Measurements from ENCODE around the gene TEPSIN.

- TF ChIP-seq CTCF (IDR thresholded peaks at IDR 0.05) (peak; percentile 43 to 79 (median 63)), POLR2A (IDR thresholded peaks at IDR 0.05) (no peak)
Observed at GRCh38 chr17:81241648-81242420, 3.0 kb upstream of the TEPSIN start.
